RWPE2 (cell line): ENCODE measurements around the gene ASB5.
A peak's percentile ranks its signal among the peaks of the same experiment; 100 is the strongest.

Source experiments
- ATAC-seq: fragments of 200-7000 bp; cut with Tn5 transposase; 3 replicates; pipeline ENCODE4 v1.9.1; 2021; ENCODE audit warnings: low read depth
- DNase-seq: peaks from one replicate; pipeline ENCODE4 v3.0.0-alpha.2; 2020; ENCODE audit warnings: low spot score
- H3K27ac ChIP-seq: fragments of 450-650 bp; 2 replicates; pipeline ENCODE4 v1.5.1; 2017; ENCODE audit warnings: mild to moderate bottlenecking; ENCODE audit not compliant: poor library complexity, severe bottlenecking
- H3K27me3 ChIP-seq: fragments of 250-450 bp; sonication (Bioruptor Pico); 2 replicates; pipeline ENCODE4 v1.5.1; 2021; ENCODE audit warnings: mild to moderate bottlenecking, moderate library complexity; ENCODE audit not compliant: insufficient read depth, poor library complexity, severe bottlenecking
- H3K36me3 ChIP-seq: fragments of 250-450 bp; sonication (Bioruptor Pico); 2 replicates; pipeline ENCODE4 v1.5.1; 2020; ENCODE audit warnings: low read depth, mild to moderate bottlenecking, moderate library complexity
- H3K4me1 ChIP-seq: fragments of 250-450 bp; sonication (Bioruptor Pico); 2 replicates; pipeline ENCODE4 v1.5.1; 2021; ENCODE audit warnings: mild to moderate bottlenecking, moderate library complexity; ENCODE audit not compliant: insufficient read depth, poor library complexity, severe bottlenecking
- H3K4me3 ChIP-seq: fragments of 250-450 bp; sonication (Bioruptor Pico); 2 replicates; pipeline ENCODE4 v1.5.1; 2021; ENCODE audit warnings: mild to moderate bottlenecking, moderate library complexity; ENCODE audit not compliant: severe bottlenecking
- H3K9me3 ChIP-seq: fragments of 250-450 bp; sonication (Bioruptor Pico); 2 replicates; pipeline ENCODE4 v1.5.1; 2021; ENCODE audit warnings: mild to moderate bottlenecking, moderate library complexity; ENCODE audit not compliant: severe bottlenecking
- TF ChIP-seq, protein P1 (sequence below): fragments of 450-650 bp; IDR thresholded peaks from one replicate; pipeline ENCODE4 v1.5.1; 2017; ENCODE audit warnings: mild to moderate bottlenecking, moderate library complexity; ENCODE audit not compliant: poor library complexity, severe bottlenecking

The ASB5 gene

DNA sequence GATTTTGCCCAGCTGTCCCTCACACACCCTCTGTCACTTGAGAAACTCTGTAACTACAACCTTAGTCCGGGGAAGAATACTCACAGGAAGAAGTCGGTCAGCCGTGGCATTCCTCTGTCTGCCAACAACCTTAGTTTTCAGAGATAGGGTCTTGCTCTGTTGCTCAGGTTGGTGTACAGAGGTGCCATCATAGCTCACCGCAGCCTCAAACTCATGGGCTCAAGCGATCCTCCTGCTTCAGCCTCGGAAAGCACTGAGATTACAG is 38.6 kb upstream of the ASB5 start:
- peaks cover 10% of the 10 kb centered on the region for H3K4me1 ChIP-seq
- TF ChIP-seq, protein P1, sequence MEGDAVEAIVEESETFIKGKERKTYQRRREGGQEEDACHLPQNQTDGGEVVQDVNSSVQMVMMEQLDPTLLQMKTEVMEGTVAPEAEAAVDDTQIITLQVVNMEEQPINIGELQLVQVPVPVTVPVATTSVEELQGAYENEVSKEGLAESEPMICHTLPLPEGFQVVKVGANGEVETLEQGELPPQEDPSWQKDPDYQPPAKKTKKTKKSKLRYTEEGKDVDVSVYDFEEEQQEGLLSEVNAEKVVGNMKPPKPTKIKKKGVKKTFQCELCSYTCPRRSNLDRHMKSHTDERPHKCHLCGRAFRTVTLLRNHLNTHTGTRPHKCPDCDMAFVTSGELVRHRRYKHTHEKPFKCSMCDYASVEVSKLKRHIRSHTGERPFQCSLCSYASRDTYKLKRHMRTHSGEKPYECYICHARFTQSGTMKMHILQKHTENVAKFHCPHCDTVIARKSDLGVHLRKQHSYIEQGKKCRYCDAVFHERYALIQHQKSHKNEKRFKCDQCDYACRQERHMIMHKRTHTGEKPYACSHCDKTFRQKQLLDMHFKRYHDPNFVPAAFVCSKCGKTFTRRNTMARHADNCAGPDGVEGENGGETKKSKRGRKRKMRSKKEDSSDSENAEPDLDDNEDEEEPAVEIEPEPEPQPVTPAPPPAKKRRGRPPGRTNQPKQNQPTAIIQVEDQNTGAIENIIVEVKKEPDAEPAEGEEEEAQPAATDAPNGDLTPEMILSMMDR: no peak
- no peaks in the 10 kb centered on the region for H3K9me3 ChIP-seq
- no peak overlapping the region for H3K4me3 ChIP-seq
- H3K36me3 ChIP-seq: no peaks in the 10 kb centered on the region
- DNase-seq (no peak), ATAC-seq (no peak)
- H3K27me3 ChIP-seq: no peaks in the 10 kb centered on the region
- no peak overlapping the region for H3K27ac ChIP-seq

DNA sequence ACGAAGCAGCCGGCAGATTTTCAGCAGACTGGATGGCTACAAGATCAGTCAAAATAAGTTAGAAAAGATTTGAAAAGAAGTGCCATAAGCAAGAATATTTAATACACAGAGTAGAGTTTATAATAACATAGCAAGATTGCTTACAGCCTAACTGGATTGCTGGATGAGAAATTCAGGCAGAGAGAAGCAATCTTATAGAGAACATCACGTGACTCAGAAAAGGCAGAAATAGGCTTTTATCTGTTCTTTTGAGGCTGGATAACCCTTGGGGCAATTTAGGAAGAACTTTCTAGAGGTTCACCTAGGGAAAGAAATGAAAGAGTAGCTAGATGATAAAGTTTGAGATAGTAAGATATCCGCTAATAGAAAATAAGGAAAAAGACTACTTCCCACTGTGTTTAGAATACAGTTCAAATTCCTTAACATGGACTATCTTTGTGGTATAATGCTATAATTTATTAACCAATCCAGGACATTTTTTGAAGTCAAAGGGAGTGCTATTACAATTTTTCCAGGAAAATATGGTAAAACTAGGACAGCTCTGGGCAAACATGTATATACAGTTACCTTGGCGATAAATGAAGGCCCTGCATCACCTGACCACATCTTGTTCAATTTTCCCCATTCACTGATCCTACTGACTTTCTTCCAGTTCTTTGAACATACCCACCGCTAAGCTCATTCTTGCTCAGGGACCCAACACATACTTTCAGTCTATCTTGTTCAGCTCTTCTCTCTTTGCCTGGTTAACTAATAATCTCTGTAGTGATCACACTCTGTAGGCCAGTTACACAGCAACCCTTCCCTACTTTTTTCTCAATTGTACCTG is 38.0 kb upstream of the ASB5 start:
- TF ChIP-seq, protein P1: no peak
- H3K9me3 ChIP-seq: no peaks in the 10 kb centered on the region
- no peaks in the 10 kb centered on the region for H3K36me3 ChIP-seq
- no peak for ATAC-seq
- peaks cover 14% of the 10 kb centered on the region for H3K4me1 ChIP-seq
- no peak overlapping the region for H3K27ac ChIP-seq
- no peak for DNase-seq
- no peak overlapping the region for H3K4me3 ChIP-seq
- H3K27me3 ChIP-seq: no peaks in the 10 kb centered on the region

DNA sequence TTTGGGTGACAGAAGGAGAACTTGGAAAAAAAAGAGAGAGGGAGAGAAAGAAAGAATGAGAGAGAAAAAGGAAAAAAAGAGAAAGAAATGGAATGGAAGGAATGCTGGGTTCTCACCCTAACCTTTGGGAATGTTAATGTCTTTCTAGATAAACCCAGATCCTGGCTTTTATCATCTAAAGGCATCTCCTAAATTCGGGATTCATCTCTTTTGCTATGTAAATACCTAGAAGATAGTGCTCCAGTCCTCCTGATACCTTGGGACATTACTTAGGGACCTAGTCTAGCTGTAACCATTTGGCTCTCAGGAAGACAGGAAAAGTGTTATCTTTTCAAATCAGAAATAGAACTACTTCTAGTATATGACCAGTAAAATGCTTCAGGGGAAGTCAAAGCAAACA is 34.9 kb upstream of the ASB5 start:
- H3K9me3 ChIP-seq: no peaks in the 10 kb centered on the region
- TF ChIP-seq, protein P1: no peak
- no peak overlapping the region for H3K4me3 ChIP-seq
- H3K36me3 ChIP-seq: no peaks in the 10 kb centered on the region
- no peak for ATAC-seq
- H3K4me1 ChIP-seq: peaks cover 11% of the 10 kb centered on the region
- H3K27me3 ChIP-seq: no peaks in the 10 kb centered on the region
- no peak overlapping the region for H3K27ac ChIP-seq
- DNase-seq: no peak

DNA sequence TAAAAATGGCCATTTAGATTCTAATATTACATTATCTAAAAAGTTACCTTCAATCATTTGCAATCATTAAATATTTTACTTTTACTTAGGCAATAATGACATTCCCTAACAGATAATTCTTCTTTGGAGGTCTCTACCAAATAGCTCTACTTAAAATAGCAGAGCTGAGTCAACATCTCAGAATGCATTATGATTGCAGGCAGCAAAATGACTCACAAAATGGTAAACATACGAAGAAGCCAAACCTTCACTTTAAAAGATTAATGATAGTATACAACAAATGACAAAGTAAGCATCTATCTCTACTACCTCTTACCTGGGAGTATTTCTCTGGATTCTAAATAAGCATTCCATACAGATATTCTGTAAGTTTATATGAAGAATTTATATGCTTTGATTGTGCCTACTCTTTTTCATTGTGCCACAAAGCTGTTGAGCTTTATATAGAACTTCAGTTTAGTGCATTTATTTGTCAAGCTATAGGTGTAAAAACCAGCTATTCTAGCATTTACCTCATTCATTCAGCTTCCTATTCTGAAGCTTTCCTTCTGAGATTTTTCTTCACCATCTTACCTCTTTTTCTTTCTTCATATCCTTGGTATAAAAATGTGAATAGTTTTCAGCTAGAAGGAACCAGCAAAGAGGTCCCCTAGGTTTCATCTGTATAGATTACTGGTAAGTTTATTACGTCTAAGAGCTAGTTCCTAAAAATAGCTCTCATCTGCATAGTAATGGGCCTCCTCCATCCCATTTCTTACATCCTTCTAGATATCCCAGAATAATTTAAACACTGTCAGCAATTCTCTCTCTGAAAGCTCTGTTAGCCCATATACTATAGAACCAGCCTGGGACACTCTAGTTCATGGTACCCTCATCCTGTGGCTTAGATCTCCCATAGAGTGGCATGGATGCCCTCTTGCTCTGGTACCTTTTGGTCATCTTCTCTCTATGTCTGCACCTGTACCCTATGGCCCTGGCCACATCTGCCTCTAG is 33.6 kb upstream of the ASB5 start:
- Histone ChIP-seq H3K4me1 (peaks cover 11% of the 10 kb centered on the region), H3K27ac (peak overlapping the region; percentile 13), H3K27me3 (no peaks in the 10 kb centered on the region), H3K36me3 (no peaks in the 10 kb centered on the region), H3K4me3 (no peak overlapping the region), H3K9me3 (no peaks in the 10 kb centered on the region)
- ATAC-seq: peak; percentile 97
- TF ChIP-seq, protein P1: no peak
- DNase-seq: no peak
